ENCODE results near the gene PLD1.
"Not testable (repeated sequence)": the region's sequence is repeated elsewhere in the genome, so short reads cannot be mapped to it uniquely, and the experiment has no call there.

The PLD1 gene, protein sequence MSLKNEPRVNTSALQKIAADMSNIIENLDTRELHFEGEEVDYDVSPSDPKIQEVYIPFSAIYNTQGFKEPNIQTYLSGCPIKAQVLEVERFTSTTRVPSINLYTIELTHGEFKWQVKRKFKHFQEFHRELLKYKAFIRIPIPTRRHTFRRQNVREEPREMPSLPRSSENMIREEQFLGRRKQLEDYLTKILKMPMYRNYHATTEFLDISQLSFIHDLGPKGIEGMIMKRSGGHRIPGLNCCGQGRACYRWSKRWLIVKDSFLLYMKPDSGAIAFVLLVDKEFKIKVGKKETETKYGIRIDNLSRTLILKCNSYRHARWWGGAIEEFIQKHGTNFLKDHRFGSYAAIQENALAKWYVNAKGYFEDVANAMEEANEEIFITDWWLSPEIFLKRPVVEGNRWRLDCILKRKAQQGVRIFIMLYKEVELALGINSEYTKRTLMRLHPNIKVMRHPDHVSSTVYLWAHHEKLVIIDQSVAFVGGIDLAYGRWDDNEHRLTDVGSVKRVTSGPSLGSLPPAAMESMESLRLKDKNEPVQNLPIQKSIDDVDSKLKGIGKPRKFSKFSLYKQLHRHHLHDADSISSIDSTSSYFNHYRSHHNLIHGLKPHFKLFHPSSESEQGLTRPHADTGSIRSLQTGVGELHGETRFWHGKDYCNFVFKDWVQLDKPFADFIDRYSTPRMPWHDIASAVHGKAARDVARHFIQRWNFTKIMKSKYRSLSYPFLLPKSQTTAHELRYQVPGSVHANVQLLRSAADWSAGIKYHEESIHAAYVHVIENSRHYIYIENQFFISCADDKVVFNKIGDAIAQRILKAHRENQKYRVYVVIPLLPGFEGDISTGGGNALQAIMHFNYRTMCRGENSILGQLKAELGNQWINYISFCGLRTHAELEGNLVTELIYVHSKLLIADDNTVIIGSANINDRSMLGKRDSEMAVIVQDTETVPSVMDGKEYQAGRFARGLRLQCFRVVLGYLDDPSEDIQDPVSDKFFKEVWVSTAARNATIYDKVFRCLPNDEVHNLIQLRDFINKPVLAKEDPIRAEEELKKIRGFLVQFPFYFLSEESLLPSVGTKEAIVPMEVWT

DNA sequence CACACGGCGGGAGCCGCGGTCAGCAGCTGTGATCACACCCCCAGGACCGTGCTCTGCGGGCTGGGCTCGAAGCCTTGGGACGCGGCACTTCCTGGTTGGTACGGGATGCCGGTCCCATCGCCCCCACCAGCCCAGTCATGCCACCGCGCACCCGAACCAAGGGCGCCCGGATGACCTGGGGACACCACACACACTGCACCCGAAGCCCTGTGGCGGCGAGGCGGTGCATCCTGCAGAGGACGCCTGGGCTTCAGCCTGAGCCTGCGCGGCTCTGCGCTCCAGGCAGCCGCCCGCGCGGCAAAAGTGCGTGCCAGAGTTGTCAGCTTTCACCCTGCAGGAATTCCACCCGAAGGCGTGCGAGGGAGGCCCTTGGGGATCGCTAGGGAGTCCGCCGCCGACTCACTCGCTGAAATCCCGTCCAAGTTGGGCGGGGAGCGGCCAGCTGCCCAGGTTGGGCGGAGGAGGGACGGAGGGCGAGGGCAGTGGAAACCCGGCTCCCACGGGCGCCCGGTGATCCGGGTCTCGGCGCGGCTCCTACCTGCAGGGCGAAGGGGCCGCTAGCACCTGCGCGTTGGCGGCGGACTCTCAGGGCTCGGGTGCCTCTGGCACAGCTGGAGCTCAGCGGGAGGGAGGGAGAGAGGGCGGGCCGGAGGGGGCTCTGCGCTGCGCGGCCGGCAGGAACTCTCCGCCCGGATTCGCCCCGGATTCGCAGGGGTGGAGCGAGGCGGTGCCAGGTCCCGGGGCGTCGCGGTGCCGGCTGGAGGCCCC is at the start of gene PLD1:
PLD1 (minus strand) TSS at position 623 of the 768 bp plus-strand sequence. CDS start 72,432 bp downstream, outside the sequence.
- Mint-ChIP-seq H3K4me1 (ENCODE audit: low read depth) (peaks cover 31% of the 10 kb centered on the region), H3K4me3 (peak within 1 kb of the TSS; percentile 81), H3K36me3 (ENCODE audit: low read depth) (no peaks in the 10 kb centered on the region), H3K27me3 (peaks cover 47% of the 10 kb centered on the region), H3K9me3 (no peaks in the 10 kb centered on the region), H3K27ac (peak within 1 kb of the TSS; percentile 36)

DNA sequence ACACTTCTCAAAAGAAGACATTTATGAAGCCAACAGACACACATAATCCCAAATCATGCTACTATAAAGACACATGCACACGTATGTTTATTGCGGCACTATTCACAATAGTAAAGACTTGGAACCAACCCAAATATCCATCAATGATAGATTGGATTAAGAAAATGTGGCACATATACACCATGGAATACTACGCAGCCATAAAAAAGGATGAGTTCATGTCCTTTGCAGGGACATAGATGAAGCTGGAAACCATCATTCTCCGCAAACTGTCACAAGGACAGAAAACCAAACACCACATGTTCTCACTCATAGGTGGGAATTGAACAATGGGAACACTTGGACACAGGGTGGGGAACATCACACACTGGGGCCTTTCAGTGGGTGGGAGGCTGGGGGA is 48.5 kb upstream of the PLD1 start:
- H3K36me3 Mint-ChIP-seq (ENCODE audit: low read depth); H3K4me3 Mint-ChIP-seq; H3K27ac Mint-ChIP-seq; H3K4me1 Mint-ChIP-seq (ENCODE audit: low read depth): not testable (repeated sequence)
- H3K27me3 Mint-ChIP-seq = peaks cover 26% of the 10 kb centered on the region
- peaks cover 12% of the 10 kb centered on the region for H3K9me3 Mint-ChIP-seq

DNA sequence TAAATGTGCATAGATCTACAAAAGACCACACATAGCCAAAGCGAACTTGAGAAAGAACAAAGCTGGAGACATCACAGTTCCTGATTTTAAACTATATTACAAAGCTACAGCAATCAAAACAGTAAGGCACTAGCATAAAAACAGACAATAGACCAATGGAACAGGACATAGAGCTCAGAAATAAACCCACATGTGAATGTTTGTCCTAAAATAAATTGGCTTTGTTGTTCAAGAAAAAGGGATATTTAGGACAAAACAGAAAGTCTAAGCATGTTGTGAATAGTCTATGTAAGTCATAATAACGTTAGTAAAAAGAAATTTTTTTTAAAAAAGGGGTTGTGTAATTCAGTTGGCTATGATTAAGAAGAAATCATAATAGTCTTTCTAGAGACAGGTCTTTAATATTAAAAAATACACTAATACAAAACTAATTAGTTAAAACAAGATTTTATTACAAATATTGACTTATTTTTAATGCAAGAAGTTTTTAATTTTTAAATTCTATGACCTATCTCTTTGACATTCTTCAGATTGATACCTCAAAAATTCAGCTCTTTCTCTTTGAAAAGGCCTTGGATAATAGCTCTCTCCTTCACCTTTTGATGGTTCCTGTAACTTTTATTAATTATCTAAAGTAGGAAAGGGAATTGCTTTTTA is 44.5 kb upstream of the PLD1 start:
- H3K36me3 Mint-ChIP-seq (ENCODE audit: low read depth) = peaks cover 13% of the 10 kb centered on the region
- H3K9me3 Mint-ChIP-seq = peaks cover 15% of the 10 kb centered on the region

DNA sequence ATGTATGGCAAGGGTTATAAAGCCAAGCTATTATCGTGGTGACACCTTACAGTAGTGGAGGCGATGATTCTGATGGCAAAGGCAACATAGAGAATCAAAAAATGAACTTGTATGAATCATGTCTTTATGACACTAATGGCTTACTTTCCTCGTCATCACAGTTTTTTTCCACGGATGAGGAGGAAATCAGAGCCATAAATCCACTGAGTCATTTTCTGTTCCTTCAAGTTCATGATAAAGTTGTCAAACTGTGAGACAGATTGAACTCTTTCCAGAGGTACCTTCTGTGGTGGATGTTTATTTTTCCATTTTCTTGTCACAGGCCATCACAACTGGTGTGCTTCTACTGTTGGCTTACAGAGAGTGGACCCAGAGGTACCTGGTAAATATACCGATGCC is 41.4 kb upstream of the PLD1 start:
- H3K27me3 Mint-ChIP-seq = peaks cover 41% of the 10 kb centered on the region
- H3K27ac Mint-ChIP-seq = no peak overlapping the region
- peaks cover 25% of the 10 kb centered on the region for H3K4me1 Mint-ChIP-seq (ENCODE audit: low read depth)
- H3K4me3 Mint-ChIP-seq = no peak overlapping the region
- peaks cover 13% of the 10 kb centered on the region for H3K36me3 Mint-ChIP-seq (ENCODE audit: low read depth)
- H3K9me3 Mint-ChIP-seq = peaks cover 12% of the 10 kb centered on the region

More for the DNA sequence above, 44.5 kb upstream of the PLD1 start:
- Mint-ChIP-seq H3K27ac (no peak overlapping the region), H3K4me3 (no peak overlapping the region), H3K4me1 (ENCODE audit: low read depth) (peaks cover 10% of the 10 kb centered on the region), H3K27me3 (peaks cover 46% of the 10 kb centered on the region)

DNA sequence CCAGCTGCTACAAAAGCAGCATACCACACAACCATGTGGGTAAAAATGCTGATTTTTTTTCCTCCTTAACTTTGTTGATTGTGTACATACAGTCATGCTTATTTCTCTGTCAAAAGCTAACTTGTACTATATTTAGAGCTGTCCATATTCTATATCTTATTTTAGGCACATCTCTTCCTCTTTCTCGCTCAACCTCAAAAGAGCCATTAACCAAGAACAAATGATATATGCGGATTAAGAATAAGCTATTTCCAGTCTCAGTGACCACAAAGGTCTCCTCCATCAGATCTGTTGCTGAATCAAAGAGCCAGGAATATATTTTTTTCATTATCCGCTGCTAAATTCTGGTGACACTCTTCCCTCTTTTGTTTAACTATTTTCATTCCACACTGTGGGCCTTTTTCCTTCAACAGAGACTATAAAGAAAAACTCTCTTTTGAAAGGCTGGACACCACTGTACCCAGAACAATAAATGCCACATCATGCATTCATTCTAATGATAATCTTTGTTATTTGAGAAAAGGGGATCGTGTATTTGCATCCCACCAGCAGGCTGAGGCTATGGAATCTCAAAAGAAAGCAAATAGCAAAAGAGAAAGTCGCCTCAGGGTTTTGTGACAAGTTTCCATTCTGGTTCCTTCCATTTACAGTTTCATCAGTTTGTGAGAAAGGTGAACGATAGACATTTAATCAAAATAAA is 40.8 kb upstream of the PLD1 start:
- H3K9me3 Mint-ChIP-seq = peaks cover 12% of the 10 kb centered on the region
- H3K4me3 Mint-ChIP-seq = no peak overlapping the region
- H3K36me3 Mint-ChIP-seq (ENCODE audit: low read depth) = peaks cover 13% of the 10 kb centered on the region
- H3K4me1 Mint-ChIP-seq (ENCODE audit: low read depth) = peaks cover 31% of the 10 kb centered on the region
- H3K27ac Mint-ChIP-seq = peak overlapping the region; percentile 24
- H3K27me3 Mint-ChIP-seq = peaks cover 39% of the 10 kb centered on the region

DNA sequence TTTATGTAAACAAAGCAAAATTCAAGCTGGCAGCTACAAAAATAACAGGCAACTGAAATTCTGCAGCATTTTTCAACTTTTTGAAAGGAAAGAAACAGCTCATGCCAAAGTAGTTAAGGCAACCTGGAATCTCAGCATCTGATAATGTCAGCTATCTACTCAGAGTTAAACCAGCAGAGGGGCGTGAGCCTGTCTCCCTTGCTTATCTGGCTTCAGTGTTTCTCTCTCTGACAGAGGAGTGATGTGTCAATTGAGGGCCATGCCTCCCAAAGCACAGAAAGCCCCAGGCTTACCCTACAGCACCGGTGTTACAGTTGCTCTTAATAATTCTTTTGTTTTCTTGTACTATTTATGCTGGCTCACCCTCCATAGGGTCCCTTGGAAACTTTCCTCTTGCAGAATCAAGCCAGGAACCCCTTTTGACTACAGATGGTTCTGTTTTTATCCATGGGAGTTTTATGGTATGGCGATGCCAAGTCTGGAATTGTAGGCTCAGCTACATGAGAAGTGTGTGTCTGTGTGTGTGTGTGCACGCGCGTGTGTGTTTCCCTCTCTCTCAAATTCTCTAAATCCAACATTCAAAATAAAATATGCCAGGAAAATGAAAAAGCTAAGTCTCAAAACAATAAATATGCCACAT is 40.2 kb upstream of the PLD1 start:
- peaks cover 12% of the 10 kb centered on the region for H3K9me3 Mint-ChIP-seq
- H3K4me1 Mint-ChIP-seq (ENCODE audit: low read depth) = peaks cover 38% of the 10 kb centered on the region
- peak overlapping the region; percentile 24 for H3K27ac Mint-ChIP-seq
- H3K36me3 Mint-ChIP-seq (ENCODE audit: low read depth) = peaks cover 13% of the 10 kb centered on the region
- peaks cover 39% of the 10 kb centered on the region for H3K27me3 Mint-ChIP-seq
- H3K4me3 Mint-ChIP-seq = no peak overlapping the region

DNA sequence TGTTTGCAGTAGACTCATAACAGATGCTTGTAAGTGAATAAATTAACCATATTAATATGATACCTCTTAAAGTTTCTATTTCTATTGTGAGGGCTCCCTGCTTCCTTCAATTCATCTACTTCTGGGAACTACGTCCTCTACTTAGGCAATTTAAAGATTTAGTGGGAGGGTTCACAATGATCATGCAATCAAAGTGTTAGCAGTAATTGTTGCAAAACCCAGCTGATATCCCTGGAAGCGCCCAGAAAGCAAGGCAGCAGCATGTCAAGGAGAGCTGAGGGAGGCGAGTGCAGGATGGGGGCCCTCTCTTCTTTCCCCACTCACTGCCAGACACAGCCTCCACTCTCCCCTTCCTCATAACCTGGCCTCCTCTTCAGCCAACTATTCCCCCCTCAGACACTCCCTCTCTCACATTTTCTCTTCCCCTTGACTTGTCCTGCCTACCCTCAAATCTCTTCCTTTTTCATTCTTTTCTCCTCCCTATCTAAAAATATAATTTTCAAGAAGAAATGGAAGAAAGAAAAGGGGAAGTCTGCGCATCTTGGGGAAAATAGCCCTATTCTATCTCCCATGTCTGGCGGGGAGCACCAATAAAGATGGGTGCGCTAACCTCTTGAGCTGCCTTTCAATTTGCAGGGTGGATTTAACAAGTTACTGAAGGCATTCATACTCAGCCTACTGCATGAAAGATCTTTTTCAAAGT is 39.5 kb upstream of the PLD1 start:
- peaks cover 13% of the 10 kb centered on the region for H3K36me3 Mint-ChIP-seq (ENCODE audit: low read depth)
- H3K4me1 Mint-ChIP-seq (ENCODE audit: low read depth) = peaks cover 39% of the 10 kb centered on the region
- H3K27ac Mint-ChIP-seq = no peak overlapping the region
- H3K9me3 Mint-ChIP-seq = peaks cover 12% of the 10 kb centered on the region
- peaks cover 39% of the 10 kb centered on the region for H3K27me3 Mint-ChIP-seq
- H3K4me3 Mint-ChIP-seq = no peak overlapping the region

DNA sequence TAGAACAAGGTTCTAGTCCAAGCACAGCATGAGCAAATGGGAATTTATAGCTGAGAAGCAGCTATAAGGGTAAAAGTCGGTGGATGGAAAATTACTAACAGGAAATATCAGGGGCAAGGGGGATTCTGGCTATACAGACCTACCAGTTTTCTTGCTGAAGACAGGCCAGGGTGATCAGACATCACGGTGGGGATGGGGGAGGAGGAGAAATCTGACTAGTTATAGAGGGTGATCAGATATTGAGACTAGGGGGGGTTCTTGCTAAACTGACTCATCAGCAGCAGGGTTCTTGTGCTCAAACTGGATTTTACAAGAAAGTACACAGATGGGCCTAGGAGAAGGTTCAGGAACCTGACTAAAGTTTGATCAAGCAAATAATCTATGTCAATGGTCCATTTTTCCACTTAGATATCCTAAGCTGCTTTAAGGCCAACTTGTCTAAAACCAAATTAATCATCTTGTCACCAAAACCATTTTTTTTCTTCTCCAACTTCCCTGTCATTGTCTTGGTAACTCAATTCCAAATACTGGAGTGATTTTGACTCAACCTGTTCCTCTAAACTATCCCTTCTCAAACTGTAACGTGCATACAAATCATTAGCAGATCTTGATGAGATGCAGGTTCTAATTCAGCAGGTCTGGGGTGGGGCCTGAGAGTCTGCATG is 37.4 kb upstream of the PLD1 start:
- Mint-ChIP-seq H3K4me1 (ENCODE audit: low read depth) (peaks cover 39% of the 10 kb centered on the region), H3K36me3 (ENCODE audit: low read depth) (no peaks in the 10 kb centered on the region), H3K27ac (peak overlapping the region; percentile 89), H3K9me3 (no peaks in the 10 kb centered on the region), H3K4me3 (peak overlapping the region; percentile 40), H3K27me3 (peaks cover 26% of the 10 kb centered on the region)

DNA sequence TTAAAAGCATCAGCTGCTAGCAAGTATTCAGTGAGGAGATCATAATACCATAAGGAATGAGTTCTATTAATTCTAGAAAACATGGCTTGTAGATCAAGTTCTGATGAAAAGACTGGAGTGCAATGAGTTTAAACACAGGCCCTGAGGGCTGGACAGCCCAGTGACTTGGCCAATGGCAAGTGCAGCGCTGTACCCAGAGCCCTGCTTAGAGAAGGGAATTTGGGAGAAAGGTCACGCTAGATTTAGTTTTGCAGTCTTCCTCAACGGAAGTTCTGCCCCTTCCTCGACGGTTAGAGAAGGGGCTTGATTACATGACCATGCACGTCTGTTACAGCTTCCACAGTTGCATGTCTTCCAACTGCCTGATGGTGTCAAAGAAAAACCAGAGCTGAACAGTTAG is 36.9 kb upstream of the PLD1 start:
- H3K27ac Mint-ChIP-seq = peak overlapping the region; percentile 89
- H3K36me3 Mint-ChIP-seq (ENCODE audit: low read depth) = no peaks in the 10 kb centered on the region
- peaks cover 39% of the 10 kb centered on the region for H3K4me1 Mint-ChIP-seq (ENCODE audit: low read depth)
- peak overlapping the region; percentile 40 for H3K4me3 Mint-ChIP-seq
- H3K27me3 Mint-ChIP-seq = peaks cover 21% of the 10 kb centered on the region
- H3K9me3 Mint-ChIP-seq = no peaks in the 10 kb centered on the region

DNA sequence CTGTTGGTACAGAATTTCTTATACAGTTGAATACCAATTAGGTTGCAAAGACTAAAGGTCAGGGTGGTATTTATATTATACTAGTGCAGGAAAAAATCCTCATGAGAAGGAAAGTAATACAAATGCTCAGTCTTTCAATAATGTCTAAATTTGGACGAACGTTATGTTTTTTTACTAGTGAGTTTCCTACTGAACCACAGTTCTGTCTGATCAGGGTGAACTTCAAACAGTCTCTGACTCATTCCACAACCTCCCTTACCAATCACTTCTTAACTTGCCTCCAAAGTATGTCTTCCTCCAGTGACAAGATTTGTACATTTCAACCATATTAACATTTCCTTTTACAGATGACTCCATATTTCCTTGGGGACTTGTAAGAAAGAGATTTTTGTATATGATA is 36.3 kb upstream of the PLD1 start:
- H3K4me1 Mint-ChIP-seq (ENCODE audit: low read depth) = peaks cover 39% of the 10 kb centered on the region
- peaks cover 21% of the 10 kb centered on the region for H3K27me3 Mint-ChIP-seq
- peak overlapping the region; percentile 40 for H3K4me3 Mint-ChIP-seq
- no peaks in the 10 kb centered on the region for H3K9me3 Mint-ChIP-seq
- H3K36me3 Mint-ChIP-seq (ENCODE audit: low read depth) = no peaks in the 10 kb centered on the region
- H3K27ac Mint-ChIP-seq = peak overlapping the region; percentile 89

DNA sequence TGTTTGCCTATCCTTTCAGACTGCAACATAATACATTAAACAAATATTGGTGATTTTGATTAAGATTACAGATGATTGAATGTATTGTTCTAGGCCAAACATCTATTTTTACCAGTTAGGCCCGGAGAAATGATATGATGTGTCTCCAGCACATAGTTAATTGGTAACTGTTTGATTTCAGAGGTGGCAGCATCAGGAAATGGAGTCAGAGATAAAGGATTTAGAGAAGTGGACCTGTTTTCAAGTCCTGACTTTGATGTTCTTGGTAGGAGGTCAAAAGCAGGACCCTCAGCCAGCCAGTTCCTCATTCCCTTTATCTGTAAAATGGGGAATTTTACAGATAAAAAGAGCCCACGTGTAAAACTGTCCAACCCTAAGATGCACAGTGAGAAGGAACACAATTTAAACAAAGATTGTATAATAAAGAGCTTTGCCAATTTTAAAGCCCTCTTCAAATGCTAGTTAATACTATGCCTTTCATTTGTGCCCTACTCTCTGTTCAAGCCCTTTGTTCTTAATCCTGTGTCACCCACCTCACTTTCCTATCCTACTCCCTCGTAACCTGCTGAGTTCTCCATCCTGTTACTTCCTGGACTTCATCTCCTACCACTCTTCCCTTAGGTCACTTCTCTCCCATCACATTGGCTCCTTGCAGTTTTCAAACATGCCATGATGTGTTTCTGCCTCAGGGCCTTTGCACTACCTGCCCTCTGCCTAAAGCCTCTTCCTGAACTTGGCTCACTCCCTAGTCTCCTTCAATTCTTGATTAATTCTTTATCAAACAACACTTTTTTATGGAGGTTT is 35.4 kb upstream of the PLD1 start:
- peaks cover 14% of the 10 kb centered on the region for H3K27me3 Mint-ChIP-seq
- no peak overlapping the region for H3K4me3 Mint-ChIP-seq
- H3K4me1 Mint-ChIP-seq (ENCODE audit: low read depth) = peaks cover 32% of the 10 kb centered on the region
- H3K27ac Mint-ChIP-seq = peak overlapping the region; percentile 89
- no peaks in the 10 kb centered on the region for H3K36me3 Mint-ChIP-seq (ENCODE audit: low read depth)
- no peaks in the 10 kb centered on the region for H3K9me3 Mint-ChIP-seq

DNA sequence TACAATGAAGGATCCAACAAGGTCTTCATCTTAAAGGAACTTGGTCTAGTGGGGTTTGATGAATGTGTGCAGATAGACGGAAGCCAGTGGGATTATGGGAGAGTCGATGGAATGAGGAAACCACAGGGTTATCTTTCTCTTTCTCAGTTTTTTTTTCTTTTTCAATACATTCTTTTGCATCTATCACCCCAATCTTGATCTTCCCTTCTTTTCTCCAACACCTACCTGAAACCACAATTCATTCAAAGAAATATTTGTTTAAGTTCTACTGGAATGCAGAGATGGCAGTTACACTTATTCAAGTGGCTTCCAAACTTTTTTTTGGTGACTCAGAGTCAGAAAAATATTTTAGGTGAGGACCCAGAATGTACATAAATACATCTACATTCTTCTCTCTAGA is 34.6 kb upstream of the PLD1 start:
- peaks cover 10% of the 10 kb centered on the region for H3K27me3 Mint-ChIP-seq
- H3K9me3 Mint-ChIP-seq = no peaks in the 10 kb centered on the region
- H3K36me3 Mint-ChIP-seq (ENCODE audit: low read depth) = no peaks in the 10 kb centered on the region
- H3K4me3 Mint-ChIP-seq = no peak overlapping the region
- no peak overlapping the region for H3K27ac Mint-ChIP-seq
- peaks cover 30% of the 10 kb centered on the region for H3K4me1 Mint-ChIP-seq (ENCODE audit: low read depth)

Measured in stimulated activated naive CD8-positive, alpha-beta T cell treated with anti-CD3 and anti-CD28 coated beads, Interleukin-15, Interleukin-2, amounts not matched to agents 100 ng/mL and 50 ng/mL, for 24 hours (primary cell).